ENCODE results near the gene FXYD3. TPM values are rescaled to one million over a fixed set of nuclear protein-coding genes. Genes with fewer than 3 reads are reported as not detected.
"Not testable (repeated sequence)": the region's sequence is repeated elsewhere in the genome, so short reads cannot be mapped to it uniquely, and the experiment has no call there.

FXYD3 gene
- total RNA-seq, 1 donor from 2014 or later: not detected

DNA sequence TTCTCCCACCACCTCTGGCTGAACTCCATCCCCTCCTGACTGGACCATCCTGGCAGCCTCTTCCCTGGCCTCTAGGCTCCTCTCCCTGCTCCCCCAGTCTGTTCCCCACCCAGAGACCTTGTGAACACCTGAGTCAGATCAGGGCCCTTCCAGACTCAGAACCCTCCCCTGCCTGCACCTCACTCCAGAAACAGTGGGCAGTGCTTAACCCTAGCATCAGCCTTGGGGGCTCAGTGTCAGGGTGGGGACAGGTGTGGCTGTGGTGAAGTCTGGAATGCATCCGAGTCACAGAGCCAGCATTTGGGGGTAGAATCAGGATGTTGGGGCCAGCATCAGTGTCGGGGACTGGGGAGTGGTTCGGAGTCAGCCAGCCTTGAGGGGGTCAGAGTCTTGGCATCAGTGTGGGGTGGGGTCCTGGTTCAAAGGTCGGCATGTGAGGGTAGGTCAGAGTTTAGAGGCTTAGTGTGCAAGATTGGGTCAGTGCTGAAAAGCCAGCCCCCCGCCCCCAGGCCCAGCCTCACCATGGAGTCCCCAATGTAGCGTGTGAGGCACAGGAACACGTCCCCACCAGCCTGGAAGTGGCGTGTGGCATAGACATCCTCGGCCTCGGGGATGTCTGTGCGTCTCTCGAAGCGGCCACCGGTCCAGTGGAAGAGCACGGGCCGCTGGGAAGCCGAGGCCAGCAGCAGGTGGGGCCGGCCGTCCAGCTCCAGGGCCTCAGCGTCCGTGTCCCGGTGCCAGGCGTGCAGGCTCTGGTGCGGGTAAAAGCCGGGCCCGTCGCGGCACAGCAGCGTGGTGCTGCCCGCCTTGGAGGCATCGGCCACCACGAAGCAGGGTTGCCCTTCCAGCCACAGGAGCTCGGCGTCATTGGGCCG is 10.4 kb downstream of the FXYD3 start:
- Mint-ChIP-seq H3K4me3 (ENCODE audit: unreplicated experiment) (no peak overlapping the region), H3K4me1 (ENCODE audit: unreplicated experiment) (peaks cover 9% of the 10 kb centered on the region), H3K36me3 (ENCODE audit: low read depth, unreplicated experiment) (no peaks in the 10 kb centered on the region), H3K27me3 (ENCODE audit: unreplicated experiment) (peaks cover 10% of the 10 kb centered on the region), H3K27ac (ENCODE audit: unreplicated experiment) (no peak overlapping the region), H3K9me3 (ENCODE audit: unreplicated experiment) (no peaks in the 10 kb centered on the region)
- no peak for TF ChIP-seq CTCF (IDR thresholded peaks at IDR 0.05; ENCODE audit: unreplicated experiment)
- DNase-seq (ENCODE audit: low spot score): no peak

- H3K36me3 Mint-ChIP-seq (ENCODE audit: low read depth, unreplicated experiment): no peaks in the 10 kb centered on the region
- no peak for DNase-seq (ENCODE audit: low spot score)
- no peaks in the 10 kb centered on the region for H3K9me3 Mint-ChIP-seq (ENCODE audit: unreplicated experiment)
- peaks cover 10% of the 10 kb centered on the region for H3K27me3 Mint-ChIP-seq (ENCODE audit: unreplicated experiment)
- no peak for TF ChIP-seq CTCF (IDR thresholded peaks at IDR 0.05; ENCODE audit: unreplicated experiment)
- H3K27ac Mint-ChIP-seq (ENCODE audit: unreplicated experiment): no peak overlapping the region
- H3K4me1 Mint-ChIP-seq (ENCODE audit: unreplicated experiment): peaks cover 9% of the 10 kb centered on the region
- no peak overlapping the region for H3K4me3 Mint-ChIP-seq (ENCODE audit: unreplicated experiment)
Measured at GRCh38 chr19:35126624-35126959, 11.0 kb downstream of the FXYD3 start.

DNA sequence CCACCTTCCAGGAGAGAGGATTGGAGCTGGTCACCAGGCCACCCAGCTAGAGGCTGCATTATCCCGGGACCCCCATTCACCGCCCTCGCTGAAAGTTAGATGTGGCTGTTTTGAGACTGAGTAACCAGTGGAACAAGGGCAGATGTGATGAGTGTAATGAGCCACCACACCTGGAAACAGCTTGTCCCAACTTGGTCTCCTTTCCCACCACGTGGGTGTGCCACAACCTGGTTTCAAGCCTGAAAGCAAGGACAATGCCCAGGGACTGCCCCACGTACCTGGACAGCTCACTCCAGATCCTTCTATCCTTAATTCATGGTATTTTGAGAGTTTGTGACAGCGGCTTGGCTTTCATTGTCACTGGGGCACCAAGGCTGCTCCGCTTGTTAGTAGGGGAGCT is 12.2 kb downstream of the FXYD3 start:
- H3K27me3 Mint-ChIP-seq (ENCODE audit: unreplicated experiment): peaks cover 13% of the 10 kb centered on the region

GRCh38 chr19:35128398-35129057 is 12.9 kb downstream of the FXYD3 start:
- Mint-ChIP-seq H3K9me3 (ENCODE audit: unreplicated experiment) (no peaks in the 10 kb centered on the region), H3K4me1 (ENCODE audit: unreplicated experiment) (peaks cover 9% of the 10 kb centered on the region), H3K27me3 (ENCODE audit: unreplicated experiment) (peaks cover 13% of the 10 kb centered on the region), H3K4me3 (ENCODE audit: unreplicated experiment) (no peak overlapping the region), H3K36me3 (ENCODE audit: low read depth, unreplicated experiment) (peaks cover 5% of the 10 kb centered on the region), H3K27ac (ENCODE audit: unreplicated experiment) (no peak overlapping the region)
- DNase-seq (ENCODE audit: low spot score): no peak
- no peak for TF ChIP-seq CTCF (IDR thresholded peaks at IDR 0.05; ENCODE audit: unreplicated experiment)

More for the DNA sequence above, 12.2 kb downstream of the FXYD3 start:
- H3K4me1 Mint-ChIP-seq (ENCODE audit: unreplicated experiment): peaks cover 9% of the 10 kb centered on the region
- no peaks in the 10 kb centered on the region for H3K9me3 Mint-ChIP-seq (ENCODE audit: unreplicated experiment)
- no peak for TF ChIP-seq CTCF (IDR thresholded peaks at IDR 0.05; ENCODE audit: unreplicated experiment)
- no peak overlapping the region for H3K27ac Mint-ChIP-seq (ENCODE audit: unreplicated experiment)
- H3K36me3 Mint-ChIP-seq (ENCODE audit: low read depth, unreplicated experiment): peaks cover 5% of the 10 kb centered on the region
- H3K4me3 Mint-ChIP-seq (ENCODE audit: unreplicated experiment): no peak overlapping the region
- DNase-seq (ENCODE audit: low spot score): no peak

GRCh38 chr19:35129724-35130274 is 14.2 kb downstream of the FXYD3 start:
- Mint-ChIP-seq H3K27ac (ENCODE audit: unreplicated experiment) (peak overlapping the region; percentile 13), H3K27me3 (ENCODE audit: unreplicated experiment) (peaks cover 13% of the 10 kb centered on the region)
- not testable (repeated sequence) for H3K4me3 Mint-ChIP-seq (ENCODE audit: unreplicated experiment); H3K9me3 Mint-ChIP-seq (ENCODE audit: unreplicated experiment); H3K36me3 Mint-ChIP-seq (ENCODE audit: low read depth, unreplicated experiment); H3K4me1 Mint-ChIP-seq (ENCODE audit: unreplicated experiment); DNase-seq (ENCODE audit: low spot score)
